Liver (tissue), 9 donors: ENCODE measurements around the gene RWDD4. TPM values are rescaled to one million over a fixed set of nuclear protein-coding genes. Genes with fewer than 3 reads are reported as not detected.
A peak's percentile ranks its signal among the peaks of the same experiment; 100 is the strongest.

ENCODE experiments used
- DNase-seq: peaks from one replicate; pipeline ENCODE4 v3.0.0-alpha.2; 2017; ENCODE audit warnings: low spot score
- H3K27ac ChIP-seq, 2 donors: one replicate each; pipeline ENCODE4 v1.7.0; 2013; ENCODE audit warnings: inconsistent platforms in 2 of 2, low read length in 2 of 2, control low read depth in 1 of 2, low read depth in 1 of 2, mild to moderate bottlenecking in 1 of 2
- H3K27me3 ChIP-seq, 4 donors: one replicate each; pipeline versions ENCODE4 v1.6.1 to v1.7.0; 2013; ENCODE audit warnings: low read length in 3 of 4, inconsistent platforms in 1 of 4, mild to moderate bottlenecking in 1 of 4, moderate library complexity in 1 of 4; ENCODE audit not compliant: control insufficient read depth in 4 of 4, insufficient read depth in 4 of 4
- H3K36me3 ChIP-seq, 4 donors: one replicate each; pipeline versions ENCODE4 v1.6.1 to v1.7.0; 2013; ENCODE audit warnings: low read length in 3 of 4, mild to moderate bottlenecking in 3 of 4, low read depth in 1 of 4, moderate library complexity in 1 of 4; ENCODE audit not compliant: control insufficient read depth in 4 of 4, insufficient read depth in 3 of 4
- H3K4me1 ChIP-seq, 4 donors: one replicate each; pipeline versions ENCODE4 v1.6.1 to v1.7.0; 2013; ENCODE audit warnings: low read length in 3 of 4, mild to moderate bottlenecking in 3 of 4, moderate library complexity in 1 of 4; ENCODE audit not compliant: control insufficient read depth in 4 of 4, insufficient read depth in 4 of 4
- H3K4me3 ChIP-seq, 3 donors: one replicate each; pipeline versions ENCODE4 v1.6.1 to v1.7.0; 2013; ENCODE audit warnings: low read length in 3 of 3, control low read depth in 1 of 3, low read depth in 1 of 3, mild to moderate bottlenecking in 1 of 3
- H3K9ac ChIP-seq, 2 donors: one replicate each; pipeline ENCODE4 v1.7.0; 2013; ENCODE audit warnings: low read length in 2 of 2, mild to moderate bottlenecking in 2 of 2, moderate library complexity in 2 of 2, control low read depth in 1 of 2, low read depth in 1 of 2
- H3K9me3 ChIP-seq, 4 donors: one replicate each; pipeline versions ENCODE4 v1.6.1 to v1.7.0; 2013; ENCODE audit warnings: low read length in 3 of 4; ENCODE audit not compliant: control insufficient read depth in 4 of 4
- ATF3 ChIP-seq: IDR thresholded peaks from 2 replicates; pipeline ENCODE4 v1.6.1; 2016; ENCODE audit warnings: antibody characterized with exemption
- CTCF ChIP-seq: fragments of 150-350 bp; IDR thresholded peaks from 2 replicates; pipeline ENCODE4 v1.5.1; 2017; ENCODE audit warnings: improper control_type of control experiment, low read depth, low read length; ENCODE audit not compliant: missing input control
- FOXA1 ChIP-seq: IDR thresholded peaks from 2 replicates; pipeline ENCODE4 v1.6.1; 2016; ENCODE audit warnings: antibody characterized with exemption
- FOXA2 ChIP-seq: IDR thresholded peaks from 2 replicates; pipeline ENCODE4 v1.6.1; 2016; ENCODE audit warnings: antibody characterized with exemption
- GABPA ChIP-seq, 2 donors: IDR thresholded peaks in 1 of 2; conservative IDR thresholded peaks in 1 of 2; 2 replicates each; pipeline ENCODE4 v1.6.1; 2016; ENCODE audit warnings: antibody characterized with exemption in 2 of 2, mild to moderate bottlenecking in 1 of 2, moderate library complexity in 1 of 2
- HNF4A ChIP-seq, 2 donors: conservative IDR thresholded peaks; 2 replicates each; pipeline ENCODE4 v1.6.1; 2016; ENCODE audit warnings: antibody characterized with exemption in 2 of 2, mild to moderate bottlenecking in 2 of 2
- HNF4G ChIP-seq: IDR thresholded peaks from 2 replicates; pipeline ENCODE4 v1.6.1; 2016; ENCODE audit warnings: antibody characterized with exemption
- MAX ChIP-seq: IDR thresholded peaks from 2 replicates; pipeline ENCODE4 v1.6.1; 2016; ENCODE audit warnings: antibody characterized with exemption
- NR2F2 ChIP-seq: IDR thresholded peaks from 2 replicates; pipeline ENCODE4 v1.6.1; 2016; ENCODE audit warnings: antibody characterized with exemption
- RAD21 ChIP-seq, 2 donors: IDR thresholded peaks; 2 replicates each; pipeline ENCODE4 v1.6.1; 2016; ENCODE audit warnings: antibody characterized with exemption in 2 of 2, mild to moderate bottlenecking in 2 of 2
- RXRA ChIP-seq, 2 donors: IDR thresholded peaks; 2 replicates each; pipeline ENCODE4 v1.6.1; 2017 to 2018; ENCODE audit warnings: antibody characterized with exemption in 2 of 2, mild to moderate bottlenecking in 1 of 2
- SP1 ChIP-seq: IDR thresholded peaks from 2 replicates; pipeline ENCODE4 v1.6.1; 2018; ENCODE audit warnings: antibody characterized with exemption, mild to moderate bottlenecking
- TAF1 ChIP-seq: conservative IDR thresholded peaks from 2 replicates; pipeline ENCODE4 v1.6.1; 2016; ENCODE audit warnings: antibody characterized with exemption, mild to moderate bottlenecking
- ZBTB33 ChIP-seq: IDR thresholded peaks from 2 replicates; pipeline ENCODE4 v1.6.1; 2016; ENCODE audit warnings: antibody characterized with exemption
- WGBS: extraction: QIAGEN DNeasy Blood & Tissue Kit; methylation state at CpG from one replicate; pipeline ENCODE4 v1.1.7; 2013; 5-methylcytosine and 5-hydroxymethylcytosine counted together
- polyA plus RNA-seq, 2 donors: library from polyadenylated mRNA; stranded (reverse) in 1 of 2; unstranded in 1 of 2; fragments of 200-250 nt in 1 of 2; fragments of >200 nt in 1 of 2; fragmentation: Nextera tagmentation in 1 of 2; extraction: Ambion mirVana in 1 of 2; gene quantifications; one replicate each; pipeline versions ENCODE4 v1.2.1 to v1.2.3, GENCODE V29; 2013 to 2015
- total RNA-seq, 2 donors: library from RNA; depleted of rRNA; stranded (reverse); fragments of >200 nt; gene quantifications; one replicate each; pipeline ENCODE4 v1.2.3, GENCODE V29; 2014
- donor health status: healthy.
- donor health status: healthy.
- donor health status: healthy.
- donor health status: healthy.
- donor health status: healthy.

Gene RWDD4
- total and polyA plus RNA-seq, 4 donors: 6.5 to 17.9 (median 8.9) TPM

GRCh38 chr4:183602557-183603027 lies 56.4 kb downstream of the RWDD4 start:
- Histone ChIP-seq H3K36me3 (no peaks in the 10 kb centered on the region), H3K4me3 (no peak overlapping the region), H3K27me3 (no peaks in the 10 kb centered on the region), H3K9ac (no peak overlapping the region), H3K4me1 (no peaks in the 10 kb centered on the region), H3K27ac (no peak overlapping the region), H3K9me3 (no peaks in the 10 kb centered on the region)
- peak; percentile 56 to 60 for TF ChIP-seq RAD21 (IDR thresholded peaks at IDR 0.05)
- TF ChIP-seq HNF4G: no peak
- 73% methylated on average over 6 of the region's 6 CpGs for WGBS
- DNase-seq: no peak

GRCh38 chr4:183601381-183601780 lies 57.6 kb downstream of the RWDD4 start:
- WGBS: 90% methylated on average over 1 of the region's 1 CpG
- no peak overlapping the region for H3K27ac ChIP-seq
- no peak overlapping the region for H3K4me3 ChIP-seq
- no peak for DNase-seq
- TF ChIP-seq ZBTB33 (no peak), RAD21 (IDR thresholded peaks at IDR 0.05) (no peak), FOXA1 (no peak), TAF1 (no peak), HNF4G (no peak), CTCF (no peak), NR2F2 (no peak), MAX (no peak), RXRA (IDR thresholded peaks at IDR 0.05) (no peak), GABPA (IDR thresholded peaks at IDR 0.05 in 1 of 2, conservative IDR thresholded peaks at IDR 0.05 in 1 of 2) (no peak), SP1 (no peak), ATF3 (no peak), FOXA2 (no peak), HNF4A (conservative IDR thresholded peaks at IDR 0.05) (no peak)
- no peaks in the 10 kb centered on the region for H3K27me3 ChIP-seq
- H3K9me3 ChIP-seq: no peaks in the 10 kb centered on the region
- H3K4me1 ChIP-seq: no peaks in the 10 kb centered on the region
- no peak overlapping the region for H3K9ac ChIP-seq
- no peaks in the 10 kb centered on the region for H3K36me3 ChIP-seq

GRCh38 chr4:183600189-183600685 lies 58.7 kb downstream of the RWDD4 start:
- TF ChIP-seq RXRA (IDR thresholded peaks at IDR 0.05): no peak
- TF ChIP-seq CTCF: peak; percentile 17
- Histone ChIP-seq H3K4me1 (no peaks in the 10 kb centered on the region), H3K4me3 (no peak overlapping the region), H3K27me3 (no peaks in the 10 kb centered on the region), H3K9me3 (no peaks in the 10 kb centered on the region), H3K9ac (no peak overlapping the region), H3K36me3 (no peaks in the 10 kb centered on the region), H3K27ac (no peak overlapping the region)
- WGBS: 94% methylated on average over 3 of the region's 3 CpGs
- DNase-seq: no peak
